HepG2 (cell line): ENCODE data around the gene SPINK4. TPM values are rescaled to one million over a fixed set of nuclear protein-coding genes. Genes with fewer than 3 reads are reported as not detected.

Experiments
- AHDC1 ChIP-seq: sonication (generic); formaldehyde crosslinking; IDR thresholded peaks from 2 replicates; pipeline ENCODE4 v1.5.1; 2020; ENCODE audit warnings: mild to moderate bottlenecking, missing genetic modification reagents, borderline replicate concordance
- ATF1 ChIP-seq: IDR thresholded peaks from 2 replicates; pipeline ENCODE4 v1.6.1; 2016; ENCODE audit warnings: mild to moderate bottlenecking, control low read depth
- ATF3 ChIP-seq: sonication (generic); formaldehyde crosslinking; IDR thresholded peaks from 2 replicates; pipeline ENCODE4 v1.4.0; 2020; ENCODE audit warnings: missing genetic modification reagents
- CENPX ChIP-seq: sonication (generic); formaldehyde crosslinking; IDR thresholded peaks from 2 replicates; pipeline ENCODE4 v1.9.0; 2021; ENCODE audit warnings: mild to moderate bottlenecking, missing genetic modification reagents, moderate library complexity
- FOSL1 ChIP-seq: sonication (generic); formaldehyde crosslinking; IDR thresholded peaks from 2 replicates; pipeline ENCODE4 v1.9.0; 2021; ENCODE audit warnings: missing genetic modification reagents, borderline replicate concordance
- MAF1 ChIP-seq: sonication (generic); formaldehyde crosslinking; IDR thresholded peaks from 2 replicates; pipeline ENCODE4 v1.5.0; 2020; ENCODE audit warnings: missing genetic modification reagents, borderline replicate concordance
- MXD4 ChIP-seq: IDR thresholded peaks from 2 replicates; pipeline ENCODE4 v1.6.1; 2016; ENCODE audit warnings: mild to moderate bottlenecking, missing biosample characterization, missing genetic modification reagents
- PAWR ChIP-seq: sonication (generic); formaldehyde crosslinking; IDR thresholded peaks from 2 replicates; pipeline ENCODE4 v1.4.0; 2020; ENCODE audit warnings: missing genetic modification reagents, mild to moderate bottlenecking, borderline replicate concordance
- PHF21A ChIP-seq: sonication (generic); formaldehyde crosslinking; IDR thresholded peaks from 2 replicates; pipeline ENCODE4 v1.5.0; 2020; ENCODE audit warnings: mild to moderate bottlenecking, missing genetic modification reagents
- RBM39 ChIP-seq: fragments of 200-400 bp; formaldehyde crosslinking; IDR thresholded peaks from one replicate; pipeline ENCODE4 v1.6.1; 2018; ENCODE audit warnings: antibody characterized with exemption, mild to moderate bottlenecking, low read depth, low read length; ENCODE audit not compliant: poor library complexity, severe bottlenecking
- SRY ChIP-seq: sonication (generic); formaldehyde crosslinking; IDR thresholded peaks from 2 replicates; pipeline ENCODE4 v1.8.0; 2022; ENCODE audit warnings: mild to moderate bottlenecking, missing genetic modification reagents
- ZBTB39 ChIP-seq: sonication (generic); formaldehyde crosslinking; IDR thresholded peaks from 2 replicates; pipeline ENCODE4 v1.5.0; 2020; ENCODE audit warnings: missing genetic modification reagents
- ZNF484 ChIP-seq: sonication (generic); formaldehyde crosslinking; IDR thresholded peaks from 2 replicates; pipeline ENCODE4 v1.5.1; 2020; ENCODE audit warnings: mild to moderate bottlenecking, low read depth, missing genetic modification reagents, borderline replicate concordance
- ZNF512B ChIP-seq: sonication (generic); formaldehyde crosslinking; IDR thresholded peaks from 2 replicates; pipeline ENCODE4 v1.5.1; 2020; ENCODE audit warnings: missing genetic modification reagents, mild to moderate bottlenecking, borderline replicate concordance
- ZNF567 ChIP-seq: sonication (generic); formaldehyde crosslinking; IDR thresholded peaks from 2 replicates; pipeline ENCODE4 v1.8.1; 2023; ENCODE audit warnings: mild to moderate bottlenecking, missing genetic modification reagents, borderline replicate concordance
- ZNF75D ChIP-seq: sonication (generic); formaldehyde crosslinking; IDR thresholded peaks from 2 replicates; pipeline ENCODE4 v1.8.1; 2023; ENCODE audit warnings: missing genetic modification reagents, mild to moderate bottlenecking, borderline replicate concordance
- ZSCAN9 ChIP-seq: IDR thresholded peaks from 2 replicates; pipeline ENCODE4 v1.6.1; 2016; ENCODE audit warnings: borderline replicate concordance
- polyA plus RNA-seq, 8 experiments: library from polyadenylated mRNA; depleted of rRNA in 3 of 8; stranded (reverse) in 7 of 8; unstranded in 1 of 8; fragments of >200 nt; fragmentation: Illumina TruSeq in 4 of 8; extraction: Trizol in 4 of 8; gene quantifications; 2 replicates each; pipeline versions ENCODE4 v1.2.1 to v1.2.3, GENCODE V29; 2011 to 2016; ENCODE audit warnings: low read depth in 4 of 8, missing spikeins in 1 of 8, mixed read lengths in 1 of 8; ENCODE audit not compliant: insufficient read depth in 1 of 8
- total RNA-seq, 5 experiments: library from RNA; depleted of rRNA; stranded (reverse); fragments of >200 nt; fragmentation: Illumina TruSeq; extraction: Trizol; gene quantifications; 2 replicates each; pipeline ENCODE4 v1.2.3, GENCODE V29; 2016; ENCODE audit warnings: low read depth in 1 of 5

SPINK4 gene
- total and polyA plus RNA-seq, 2 of the 13 experiments (the other 11 are each of a cell fraction or from before 2014, with no cell fraction given) = 0.53 to 3.4 TPM

- peak; percentile 68 for TF ChIP-seq AHDC1 (CRISPR knock-in tag)
- no peak; the same call in 1 of the 2 replicates for TF ChIP-seq ZNF75D (CRISPR knock-in tag)
- no peak for TF ChIP-seq ZNF512B (CRISPR knock-in tag)
- TF ChIP-seq PHF21A (CRISPR knock-in tag) = peak; percentile 76; the same call in 1 of the 2 replicates
- TF ChIP-seq ZBTB39 (CRISPR knock-in tag) = no peak
- TF ChIP-seq RBM39 = peak; percentile 62
- peak; percentile 99 for TF ChIP-seq ATF1 (CRISPR knock-in tag)
- no peak; the same call in 1 of the 2 replicates for TF ChIP-seq ZSCAN9 (CRISPR knock-in tag)
- TF ChIP-seq FOSL1 (CRISPR knock-in tag) = no peak
- no peak for TF ChIP-seq ZNF567 (CRISPR knock-in tag)
- no peak; the same call in none of the 2 replicates for TF ChIP-seq ZNF484 (CRISPR knock-in tag)
- TF ChIP-seq PAWR = no peak
- TF ChIP-seq CENPX = no peak
- peak; percentile 98; the same call in 1 of the 2 replicates for TF ChIP-seq MXD4 (CRISPR knock-in tag)
- peak; percentile 66; the same call in 1 of the 2 replicates for TF ChIP-seq MAF1 (CRISPR knock-in tag)
- TF ChIP-seq SRY (CRISPR knock-in tag) = peak; percentile 99
- TF ChIP-seq ATF3 (CRISPR knock-in tag) = peak; percentile 26; the same call in 1 of the 2 replicates
Observed at GRCh38 chr9:33290247-33291030, 50.5 kb downstream of the SPINK4 start, which contains the start of gene NFX1 (continued).
